ENCODE data around the gene ZBTB20. TPM values are rescaled to one million over a fixed set of nuclear protein-coding genes. Genes with fewer than 3 reads are reported as not detected.
"Not testable (repeated sequence)": the region's sequence is repeated elsewhere in the genome, so short reads cannot be mapped to it uniquely, and the experiment has no call there.

The ZBTB20 gene
- total RNA-seq, 4 donors from 2014 or later: 46.1 to 102 (median 81.9) TPM

DNA sequence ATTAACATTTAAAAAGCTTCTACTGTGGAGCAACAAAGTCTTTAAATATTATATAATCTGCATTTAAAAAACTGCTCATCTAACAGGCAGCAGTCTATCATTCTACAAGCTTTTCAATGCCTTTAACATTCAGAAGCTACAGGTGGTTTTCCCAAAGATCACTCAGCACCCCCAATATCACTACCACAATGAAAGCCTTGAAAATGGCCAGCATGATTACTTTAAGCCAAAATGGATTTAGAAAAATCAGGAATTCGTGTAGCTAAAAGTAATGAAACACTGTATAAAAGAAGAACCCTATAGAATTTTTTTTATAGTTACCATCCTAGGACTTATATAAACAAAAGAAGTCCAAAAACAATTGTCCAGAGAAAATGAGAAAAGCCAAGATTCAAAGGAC, 452.8 kb downstream of the ZBTB20 start:
- TF ChIP-seq, protein P1, sequence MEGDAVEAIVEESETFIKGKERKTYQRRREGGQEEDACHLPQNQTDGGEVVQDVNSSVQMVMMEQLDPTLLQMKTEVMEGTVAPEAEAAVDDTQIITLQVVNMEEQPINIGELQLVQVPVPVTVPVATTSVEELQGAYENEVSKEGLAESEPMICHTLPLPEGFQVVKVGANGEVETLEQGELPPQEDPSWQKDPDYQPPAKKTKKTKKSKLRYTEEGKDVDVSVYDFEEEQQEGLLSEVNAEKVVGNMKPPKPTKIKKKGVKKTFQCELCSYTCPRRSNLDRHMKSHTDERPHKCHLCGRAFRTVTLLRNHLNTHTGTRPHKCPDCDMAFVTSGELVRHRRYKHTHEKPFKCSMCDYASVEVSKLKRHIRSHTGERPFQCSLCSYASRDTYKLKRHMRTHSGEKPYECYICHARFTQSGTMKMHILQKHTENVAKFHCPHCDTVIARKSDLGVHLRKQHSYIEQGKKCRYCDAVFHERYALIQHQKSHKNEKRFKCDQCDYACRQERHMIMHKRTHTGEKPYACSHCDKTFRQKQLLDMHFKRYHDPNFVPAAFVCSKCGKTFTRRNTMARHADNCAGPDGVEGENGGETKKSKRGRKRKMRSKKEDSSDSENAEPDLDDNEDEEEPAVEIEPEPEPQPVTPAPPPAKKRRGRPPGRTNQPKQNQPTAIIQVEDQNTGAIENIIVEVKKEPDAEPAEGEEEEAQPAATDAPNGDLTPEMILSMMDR (IDR thresholded peaks at IDR 0.05): no peak
- DNase-seq (ENCODE audit: low spot score) (no peak), ATAC-seq (ENCODE audit: low FRiP score) (no peak)

DNA sequence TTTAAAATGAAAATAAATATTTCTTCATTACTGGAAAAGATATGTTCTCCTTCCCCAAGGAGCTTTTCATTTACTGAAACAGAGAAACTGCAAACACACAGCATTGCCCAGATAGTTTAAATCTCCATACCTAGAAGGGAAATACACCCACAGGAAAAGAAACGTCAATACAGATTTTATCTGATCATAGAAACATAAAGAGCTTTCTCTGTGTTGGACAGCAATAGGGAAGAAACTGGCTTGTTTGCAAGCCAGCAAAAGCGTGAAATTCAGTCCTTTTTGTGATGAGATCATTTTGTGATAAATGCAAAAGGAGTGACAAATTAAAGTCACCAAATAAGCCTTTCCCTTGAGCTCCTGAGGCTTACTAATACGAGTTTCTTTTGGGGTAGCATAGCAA, 455.2 kb downstream of the ZBTB20 start:
- no peak for DNase-seq (ENCODE audit: low spot score)

DNA sequence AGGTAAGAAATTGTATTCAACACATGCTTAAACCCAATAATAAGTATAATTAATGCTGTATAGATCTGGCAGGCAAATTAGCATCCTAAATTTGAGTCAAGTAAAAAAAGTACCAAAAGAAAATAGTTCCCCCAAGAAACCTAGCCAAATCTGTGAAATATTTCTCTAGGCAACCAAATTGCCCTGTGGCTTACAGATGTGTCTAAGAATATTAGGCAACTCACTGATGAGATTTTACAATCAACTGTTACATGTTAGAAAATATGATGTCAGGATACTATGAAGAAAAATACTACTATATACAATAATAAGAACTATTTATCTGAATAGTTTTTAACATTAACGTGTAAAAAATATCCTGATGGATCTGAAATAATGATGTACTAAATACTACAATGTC, 456.2 kb downstream of the ZBTB20 start:
- DNase-seq (ENCODE audit: low spot score) (no peak), ATAC-seq (ENCODE audit: low FRiP score) (no peak)
- TF ChIP-seq, protein P1 (IDR thresholded peaks at IDR 0.05): no peak

More for the DNA sequence above, 455.2 kb downstream of the ZBTB20 start:
- TF ChIP-seq, protein P1 (IDR thresholded peaks at IDR 0.05): no peak
- no peak for ATAC-seq (ENCODE audit: low FRiP score)

DNA sequence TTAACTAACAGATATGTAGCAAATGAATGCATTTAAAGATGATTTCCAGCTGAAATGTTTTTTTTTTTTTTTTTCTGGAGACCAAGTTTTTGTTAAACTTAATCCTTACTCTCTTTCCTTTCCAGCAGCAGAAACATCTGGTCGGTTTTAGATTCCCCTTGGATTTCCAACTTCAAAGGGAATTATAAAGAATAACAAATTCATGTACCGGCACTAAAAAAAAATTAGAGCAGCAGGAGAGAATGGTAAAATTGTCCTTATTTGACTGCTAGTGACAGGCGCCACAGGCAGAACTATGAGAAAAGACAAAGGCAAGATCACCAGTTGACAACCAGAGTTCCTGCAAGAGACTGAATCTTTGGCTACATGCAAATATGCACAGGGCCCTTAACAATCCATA, 459.9 kb downstream of the ZBTB20 start:
- TF ChIP-seq, protein P1 (IDR thresholded peaks at IDR 0.05): no peak
- no peak for ATAC-seq (ENCODE audit: low FRiP score)
- no peak for DNase-seq (ENCODE audit: low spot score)

DNA sequence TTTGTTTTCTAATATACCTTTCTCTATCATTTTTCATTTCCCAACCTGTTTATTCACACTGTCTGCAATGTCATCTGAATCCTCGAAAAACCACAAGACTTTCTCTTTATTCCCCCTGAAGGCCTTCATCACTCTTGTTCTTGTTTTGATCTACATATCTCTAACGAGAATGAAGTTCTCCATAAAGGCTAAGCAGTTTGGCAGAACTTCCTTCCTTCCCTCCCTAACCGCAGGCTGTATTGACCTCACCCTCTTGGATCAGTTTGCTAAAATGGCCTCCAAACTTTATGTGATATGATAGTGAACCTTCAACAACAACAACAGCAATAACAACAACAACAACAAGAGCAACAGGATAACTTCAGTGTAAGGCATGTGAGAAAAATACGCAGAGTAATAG, 460.5 kb downstream of the ZBTB20 start:
- DNase-seq (ENCODE audit: low spot score): no peak
- ATAC-seq (ENCODE audit: low FRiP score): no peak
- TF ChIP-seq, protein P1 (IDR thresholded peaks at IDR 0.05): no peak

DNA sequence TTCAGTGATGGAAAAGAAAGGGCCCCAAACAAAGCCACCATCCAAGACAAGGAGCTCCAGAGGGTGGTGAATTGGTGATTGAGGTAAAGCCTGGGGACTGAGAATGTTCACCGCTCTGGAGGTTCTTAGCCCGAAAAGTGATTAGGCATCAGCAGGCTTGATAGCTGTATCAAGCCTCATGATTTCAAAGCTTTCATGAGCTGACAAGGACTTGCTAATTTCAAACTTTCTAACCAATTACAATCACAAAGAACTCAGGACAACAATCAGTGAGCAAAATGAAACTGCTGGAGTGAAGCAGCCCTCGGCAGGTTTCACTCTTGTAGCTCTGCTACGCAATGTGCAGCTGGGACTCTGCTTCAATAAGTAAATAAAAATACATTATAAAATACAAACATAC, 461.9 kb downstream of the ZBTB20 start:
- ATAC-seq (ENCODE audit: low FRiP score): no peak
- TF ChIP-seq, protein P1 (IDR thresholded peaks at IDR 0.05): no peak
- no peak for DNase-seq (ENCODE audit: low spot score)

DNA sequence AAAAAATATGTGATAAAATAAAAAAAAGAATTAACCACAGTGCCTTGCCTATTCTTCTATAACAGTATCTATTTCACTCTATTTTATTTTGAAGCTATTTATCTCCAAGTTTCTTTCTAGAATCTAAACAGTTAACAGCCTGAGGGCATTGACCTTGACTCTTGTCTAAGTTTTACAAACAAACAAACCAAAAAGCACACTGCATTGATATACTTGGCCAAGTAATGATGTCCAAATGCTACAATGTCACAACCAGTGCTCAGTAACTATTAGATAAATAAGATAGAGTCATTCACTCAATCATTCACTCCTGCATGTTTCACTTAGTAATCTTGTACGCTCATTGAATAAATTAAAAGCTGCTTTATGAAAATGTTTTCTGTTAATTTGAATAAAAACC, 466.8 kb downstream of the ZBTB20 start:
- TF ChIP-seq, protein P1 (IDR thresholded peaks at IDR 0.05): no peak
- no peak for DNase-seq (ENCODE audit: low spot score)
- ATAC-seq (ENCODE audit: low FRiP score): no peak

DNA sequence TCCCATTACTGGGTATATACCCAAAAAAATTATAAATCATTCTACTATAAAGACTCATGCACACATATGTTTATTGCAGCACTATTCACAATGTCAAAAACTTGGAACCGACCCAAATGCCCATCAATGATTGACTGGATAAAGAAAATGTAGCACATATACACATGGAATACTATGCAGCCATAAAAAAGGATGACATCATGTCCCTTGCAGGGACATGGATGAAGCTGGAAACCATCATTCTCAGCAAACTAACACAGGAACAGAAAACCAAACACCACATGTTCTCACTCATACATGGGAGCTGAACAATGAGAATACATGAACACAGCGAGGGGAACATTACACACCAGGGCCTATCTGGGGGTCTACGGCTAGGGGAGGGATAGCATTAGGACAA, 467.3 kb downstream of the ZBTB20 start:
- ATAC-seq (ENCODE audit: low FRiP score); DNase-seq (ENCODE audit: low spot score): not testable (repeated sequence)

Data from omental fat pad (tissue), 4 donors.